NB4 (cell line): ENCODE measurements around the gene PRH2.

ENCODE experiments used
- CTCF ChIP-seq: IDR thresholded peaks from one replicate; pipeline ENCODE4 v1.5.1; 2012; ENCODE audit warnings: low read depth, low read length
- MYC ChIP-seq: IDR thresholded peaks from 2 replicates; pipeline ENCODE4 v1.6.1; 2011; ENCODE audit warnings: low read depth, low read length
- POLR2A ChIP-seq: IDR thresholded peaks from 2 replicates; pipeline ENCODE4 v1.6.1; 2011; ENCODE audit warnings: mild to moderate bottlenecking; ENCODE audit not compliant: insufficient read length; ENCODE audit errors: extremely low read depth

DNA sequence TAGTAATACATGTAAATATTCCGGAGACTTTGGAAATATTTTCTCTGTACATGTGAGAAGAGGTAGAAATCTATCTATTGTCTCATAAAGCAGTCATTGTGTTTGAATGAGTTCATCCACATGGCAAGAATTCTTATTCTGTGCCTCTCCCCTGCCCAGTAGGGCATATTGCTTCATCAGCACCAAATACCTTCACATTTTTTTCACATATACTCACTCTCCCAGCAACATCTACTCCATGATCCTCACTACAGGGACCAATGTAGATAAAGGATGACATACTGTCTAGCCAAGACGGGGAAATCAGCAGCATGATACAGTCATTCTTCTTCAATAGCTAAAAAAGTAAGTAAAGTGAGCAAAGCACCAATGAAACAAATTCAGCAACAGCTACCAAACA is 11.4 kb downstream of the PRH2 start:
- TF ChIP-seq CTCF = no peak
- TF ChIP-seq POLR2A = no peak
- TF ChIP-seq MYC = no peak
